ENCODE results near the gene GAREM2.

- TF ChIP-seq CTCF (IDR thresholded peaks at IDR 0.05) = no peak
- no peak for TF ChIP-seq POLR2A (IDR thresholded peaks at IDR 0.05)
Observed at GRCh38 chr2:26212011-26212410, 39.1 kb downstream of the GAREM2 start.

Measured in thyroid gland (tissue), 4 donors.